Memory B cell (primary cell): ENCODE data around the gene HAGHL.
"Not testable (repeated sequence)": the region's sequence is repeated elsewhere in the genome, so short reads cannot be mapped to it uniquely, and the experiment has no call there.

Experiments used
- ATAC-seq: fragments of 150-1000 bp; cut with Tn5 transposase; 2 replicates; pipeline ENCODE4 v1.10.0; 2021; ENCODE audit warnings: low read depth, mild to moderate bottlenecking, moderate library complexity
- DNase-seq, 2 donors: peaks; one replicate each; pipeline ENCODE4 v3.0.0; 2022; ENCODE audit warnings: low spot score in 2 of 2
- H3K27ac Mint-ChIP-seq: one replicate; pipeline ENCODE4 v1.8.0; 2022; ENCODE audit warnings: mild to moderate bottlenecking, moderate library complexity, mixed read lengths
- H3K27me3 Mint-ChIP-seq: one replicate; pipeline ENCODE4 v1.8.0; 2022; ENCODE audit warnings: mixed read lengths
- H3K36me3 Mint-ChIP-seq: one replicate; pipeline ENCODE4 v1.8.0; 2022; ENCODE audit warnings: mild to moderate bottlenecking, mixed read lengths
- H3K4me1 Mint-ChIP-seq: one replicate; pipeline ENCODE4 v1.8.0; 2022; ENCODE audit warnings: mixed read lengths
- H3K4me3 Mint-ChIP-seq: one replicate; pipeline ENCODE4 v1.8.0; 2022; ENCODE audit warnings: mild to moderate bottlenecking, moderate library complexity, mixed read lengths
- H3K9me3 Mint-ChIP-seq: one replicate; pipeline ENCODE4 v1.8.0; 2022; ENCODE audit warnings: mixed read lengths

The HAGHL gene

GRCh38 chr16:709566-710499 is 17.1 kb upstream of the HAGHL start:
- ATAC-seq = no peak
- H3K9me3 Mint-ChIP-seq = no peaks in the 10 kb centered on the region
- H3K27me3 Mint-ChIP-seq = peaks cover 19% of the 10 kb centered on the region
- H3K4me1 Mint-ChIP-seq = peaks cover 5% of the 10 kb centered on the region
- H3K36me3 Mint-ChIP-seq = no peaks in the 10 kb centered on the region
- no peak overlapping the region for H3K4me3 Mint-ChIP-seq
- no peak for DNase-seq
- H3K27ac Mint-ChIP-seq = no peak overlapping the region

- Mint-ChIP-seq H3K9me3 (no peaks in the 10 kb centered on the region), H3K27ac (no peak overlapping the region), H3K4me3 (no peak overlapping the region), H3K36me3 (no peaks in the 10 kb centered on the region), H3K4me1 (peaks cover 5% of the 10 kb centered on the region), H3K27me3 (peaks cover 19% of the 10 kb centered on the region)
- ATAC-seq = no peak
- DNase-seq = no peak
Measured at GRCh38 chr16:710500-711075, 16.3 kb upstream of the HAGHL start.

GRCh38 chr16:711084-711483 is 15.8 kb upstream of the HAGHL start:
- no peak overlapping the region for H3K27ac Mint-ChIP-seq
- H3K4me3 Mint-ChIP-seq = no peak overlapping the region
- DNase-seq (no peak), ATAC-seq (no peak)
- peaks cover 19% of the 10 kb centered on the region for H3K27me3 Mint-ChIP-seq
- no peaks in the 10 kb centered on the region for H3K9me3 Mint-ChIP-seq
- H3K4me1 Mint-ChIP-seq = peaks cover 5% of the 10 kb centered on the region
- no peaks in the 10 kb centered on the region for H3K36me3 Mint-ChIP-seq

DNA sequence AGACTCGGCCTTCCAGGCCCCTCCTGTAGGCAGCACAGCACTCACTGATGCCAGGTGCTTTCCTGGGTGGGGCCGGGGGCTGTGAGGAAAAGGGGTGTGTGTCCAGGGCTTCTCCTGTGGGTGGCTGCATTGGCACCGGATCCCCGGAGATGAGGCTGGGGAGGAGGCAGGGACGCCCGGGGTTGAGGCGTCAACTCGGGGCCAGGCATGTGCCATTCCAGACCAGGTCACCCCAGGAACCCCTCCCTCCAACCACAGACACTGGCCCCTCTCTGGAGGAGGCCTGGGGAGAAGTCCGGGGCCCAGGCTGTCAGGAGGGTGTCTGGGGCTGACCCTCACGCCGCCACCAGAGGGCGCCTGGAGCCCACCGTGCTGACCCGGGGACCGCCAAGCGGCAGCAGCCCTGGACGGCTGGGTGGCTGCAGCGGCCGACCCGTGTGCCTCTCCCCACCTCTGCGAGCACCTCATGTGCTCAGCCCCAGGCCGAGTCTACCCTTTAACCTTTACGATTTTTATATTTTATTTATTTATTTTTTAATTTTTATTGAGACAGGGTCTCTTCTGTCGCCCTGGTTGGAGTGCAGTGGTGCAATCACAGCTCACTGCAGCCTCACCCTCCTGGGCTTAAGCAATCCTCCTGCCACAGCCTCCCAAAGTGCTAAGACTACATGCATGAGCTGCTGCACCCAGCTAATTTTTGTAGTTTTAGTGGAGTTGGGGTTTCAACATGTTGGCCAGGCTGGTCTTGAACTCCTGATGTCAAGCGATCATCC is 15.2 kb upstream of the HAGHL start:
- H3K4me3 Mint-ChIP-seq = no peak overlapping the region
- peak; percentile 83 to 89 for DNase-seq
- H3K4me1 Mint-ChIP-seq = peaks cover 5% of the 10 kb centered on the region
- no peaks in the 10 kb centered on the region for H3K9me3 Mint-ChIP-seq
- peaks cover 20% of the 10 kb centered on the region for H3K27me3 Mint-ChIP-seq
- H3K27ac Mint-ChIP-seq = no peak overlapping the region
- ATAC-seq = peak; percentile 67
- H3K36me3 Mint-ChIP-seq = no peaks in the 10 kb centered on the region

GRCh38 chr16:712740-713250 is 14.1 kb upstream of the HAGHL start:
- H3K27ac Mint-ChIP-seq, H3K9me3 Mint-ChIP-seq, H3K4me3 Mint-ChIP-seq, DNase-seq, H3K36me3 Mint-ChIP-seq, H3K4me1 Mint-ChIP-seq, ATAC-seq: not testable (repeated sequence)
- peaks cover 17% of the 10 kb centered on the region for H3K27me3 Mint-ChIP-seq

DNA sequence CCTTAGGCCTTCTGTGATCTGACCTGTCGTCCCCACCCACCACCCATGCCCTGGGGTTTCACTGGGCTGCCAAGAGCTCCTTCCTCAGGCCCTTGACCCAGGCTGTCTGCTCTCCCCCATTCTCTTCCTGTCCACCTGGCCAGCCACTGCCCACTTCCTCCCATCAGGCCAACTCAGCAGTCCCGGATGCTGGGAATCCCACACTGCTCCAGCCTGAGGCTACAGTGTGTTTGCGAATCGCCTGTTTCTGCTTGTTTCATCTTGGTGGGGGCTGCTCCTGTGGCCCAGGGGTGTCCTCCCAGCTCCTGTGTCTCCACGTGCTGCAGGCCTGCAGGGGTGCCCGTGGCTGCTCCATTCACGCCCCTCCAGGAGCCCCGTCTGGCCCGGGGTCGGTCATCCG is 12.8 kb upstream of the HAGHL start:
- DNase-seq = no peak
- Mint-ChIP-seq H3K27ac (no peak overlapping the region), H3K9me3 (no peaks in the 10 kb centered on the region), H3K4me1 (peaks cover 7% of the 10 kb centered on the region), H3K36me3 (no peaks in the 10 kb centered on the region), H3K27me3 (peaks cover 11% of the 10 kb centered on the region), H3K4me3 (no peak overlapping the region)
- ATAC-seq = no peak

DNA sequence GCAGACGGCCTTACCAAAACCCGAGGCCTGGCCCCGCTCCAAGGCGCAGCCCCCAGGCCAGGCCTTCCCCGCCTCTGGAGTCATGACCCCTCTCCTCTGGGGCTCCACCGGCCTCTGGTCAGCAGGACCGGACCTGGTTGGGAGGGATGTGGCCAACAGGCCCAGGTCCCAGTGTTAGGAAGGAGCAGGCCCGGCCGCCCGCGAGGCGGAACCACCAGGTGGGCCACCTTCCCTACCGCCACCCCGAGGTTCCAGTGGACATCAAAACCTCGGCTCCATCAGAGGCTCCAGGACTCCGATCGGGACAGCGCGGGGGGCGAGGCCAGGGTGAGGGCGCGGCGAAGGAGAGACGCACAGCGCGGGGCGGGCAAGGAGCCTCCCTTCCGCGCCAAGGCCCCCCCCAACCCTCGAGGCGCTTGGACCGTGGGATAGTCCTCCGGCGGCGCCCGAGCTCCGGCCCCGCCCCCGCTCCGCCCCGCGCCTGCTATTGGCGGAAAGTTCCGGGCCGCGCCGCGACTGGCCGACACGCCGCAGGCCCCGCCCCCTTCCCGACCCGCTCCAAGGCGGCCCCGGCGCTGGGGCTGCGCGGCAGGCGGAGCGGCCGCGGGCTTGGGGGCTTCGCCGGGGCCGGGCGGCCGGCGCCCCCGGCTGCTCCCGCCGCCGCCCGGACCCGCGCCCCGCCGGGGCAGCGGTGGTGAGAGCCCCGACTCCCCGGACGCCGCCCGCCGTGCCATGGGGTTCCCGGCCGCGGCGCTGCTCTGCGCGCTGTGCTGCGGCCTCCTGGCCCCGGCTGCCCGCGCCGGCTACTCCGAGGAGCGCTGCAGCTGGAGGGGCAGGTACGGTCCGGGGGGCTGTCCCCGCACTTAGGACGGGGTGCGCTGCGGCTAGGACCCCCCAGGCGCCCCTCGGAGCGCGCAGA is 12.1 kb upstream of the HAGHL start, which contains the start of gene METRN:
TSS of gene METRN (plus strand) at position 561 of the 919 bp plus-strand sequence. CDS start at position 733, 172 bp downstream.
- H3K36me3 Mint-ChIP-seq = no peaks in the 10 kb centered on the region
- ATAC-seq (peak; percentile 87), DNase-seq (peak; percentile 81 to 84)
- H3K27me3 Mint-ChIP-seq = peaks cover 5% of the 10 kb centered on the region
- peak within 1 kb of the TSS; percentile 54 for H3K4me3 Mint-ChIP-seq
- peaks cover 10% of the 10 kb centered on the region for H3K4me1 Mint-ChIP-seq
- no peak within 1 kb of the TSS for H3K27ac Mint-ChIP-seq
- H3K9me3 Mint-ChIP-seq = no peaks in the 10 kb centered on the region

GRCh38 chr16:715477-716199 is 11.3 kb upstream of the HAGHL start:
- peaks cover 14% of the 10 kb centered on the region for H3K4me1 Mint-ChIP-seq
- no peaks in the 10 kb centered on the region for H3K9me3 Mint-ChIP-seq
- ATAC-seq = peak; percentile 6
- H3K36me3 Mint-ChIP-seq = no peaks in the 10 kb centered on the region
- peak in 1 of 2 donors; percentile 54 for DNase-seq
- no peak overlapping the region for H3K27ac Mint-ChIP-seq
- peaks cover 4% of the 10 kb centered on the region for H3K27me3 Mint-ChIP-seq
- peak overlapping the region; percentile 32 for H3K4me3 Mint-ChIP-seq

- H3K4me1 Mint-ChIP-seq = peaks cover 14% of the 10 kb centered on the region
- peak overlapping the region; percentile 60 for H3K4me3 Mint-ChIP-seq
- H3K27me3 Mint-ChIP-seq = peaks cover 4% of the 10 kb centered on the region
- H3K9me3 Mint-ChIP-seq = no peaks in the 10 kb centered on the region
- no peak overlapping the region for H3K27ac Mint-ChIP-seq
- no peak for DNase-seq
- ATAC-seq = no peak
- no peaks in the 10 kb centered on the region for H3K36me3 Mint-ChIP-seq
Measured at GRCh38 chr16:716200-716568, 10.7 kb upstream of the HAGHL start.

DNA sequence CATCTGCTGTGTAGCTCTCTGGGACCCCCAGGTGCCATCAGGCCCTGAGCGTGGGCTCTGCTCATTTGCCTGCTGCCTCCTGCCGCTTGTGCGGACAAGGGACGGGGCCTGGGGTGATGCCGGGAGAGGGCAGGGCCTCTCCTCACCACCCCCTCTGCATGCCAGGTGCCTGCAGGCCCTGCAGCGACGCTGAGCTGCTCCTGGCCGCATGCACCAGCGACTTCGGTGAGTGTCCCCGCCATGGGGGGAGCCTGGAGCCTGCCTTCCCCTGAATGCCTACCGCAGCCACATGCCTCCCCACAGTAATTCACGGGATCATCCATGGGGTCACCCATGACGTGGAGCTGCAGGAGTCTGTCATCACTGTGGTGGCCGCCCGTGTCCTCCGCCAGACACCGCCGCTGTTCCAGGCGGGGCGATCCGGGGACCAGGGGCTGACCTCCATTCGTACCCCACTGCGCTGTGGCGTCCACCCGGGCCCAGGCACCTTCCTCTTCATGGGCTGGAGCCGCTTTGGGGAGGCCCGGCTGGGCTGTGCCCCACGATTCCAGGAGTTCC is 10.1 kb upstream of the HAGHL start:
- Mint-ChIP-seq H3K27me3 (peaks cover 4% of the 10 kb centered on the region), H3K4me1 (peaks cover 14% of the 10 kb centered on the region), H3K36me3 (no peaks in the 10 kb centered on the region), H3K4me3 (peak overlapping the region; percentile 60), H3K9me3 (no peaks in the 10 kb centered on the region), H3K27ac (no peak overlapping the region)
- no peak for DNase-seq
- ATAC-seq = no peak

DNA sequence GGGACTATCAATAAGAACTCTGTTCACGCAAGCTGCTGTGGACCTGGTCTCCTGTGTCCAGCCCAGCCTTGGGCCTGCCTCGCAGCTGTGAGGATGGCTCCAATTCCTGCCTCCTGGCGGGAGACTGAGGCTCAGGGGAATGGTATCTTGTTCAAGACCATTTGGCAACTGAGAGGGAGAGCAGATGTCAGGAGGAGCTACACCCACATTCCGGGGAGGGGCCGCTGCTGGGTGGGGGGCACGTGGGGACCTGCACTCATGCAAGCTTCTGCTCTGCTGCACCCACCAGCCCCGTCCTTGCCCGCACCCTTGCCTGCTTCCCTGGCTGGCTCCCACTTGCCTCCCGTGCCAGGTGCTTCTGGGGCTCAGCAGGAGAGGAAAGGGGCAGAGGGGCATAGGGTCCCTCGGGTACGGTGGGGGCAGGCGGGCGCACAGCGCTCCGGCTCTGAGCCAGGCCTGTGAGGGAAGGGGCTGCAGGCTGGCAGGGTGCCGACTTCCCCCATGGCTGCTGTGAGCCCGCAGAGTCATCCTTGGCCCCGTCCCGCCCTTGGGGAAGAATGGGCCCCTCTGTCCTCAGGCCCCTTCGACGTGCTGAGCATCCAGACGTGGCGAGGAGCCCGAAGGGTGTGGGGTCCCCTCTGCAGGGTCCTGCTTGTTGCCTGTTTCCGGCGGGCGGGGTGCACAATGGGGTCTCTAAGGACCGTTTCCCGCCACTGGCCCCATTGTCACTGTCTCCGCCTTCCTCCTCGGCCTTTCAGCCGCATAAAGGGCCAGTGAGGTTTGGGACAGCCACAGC is 9.3 kb upstream of the HAGHL start:
- Mint-ChIP-seq H3K36me3 (no peaks in the 10 kb centered on the region), H3K27me3 (peaks cover 4% of the 10 kb centered on the region), H3K4me3 (no peak overlapping the region), H3K27ac (no peak overlapping the region), H3K9me3 (no peaks in the 10 kb centered on the region), H3K4me1 (peaks cover 16% of the 10 kb centered on the region)
- ATAC-seq = no peak
- no peak for DNase-seq

DNA sequence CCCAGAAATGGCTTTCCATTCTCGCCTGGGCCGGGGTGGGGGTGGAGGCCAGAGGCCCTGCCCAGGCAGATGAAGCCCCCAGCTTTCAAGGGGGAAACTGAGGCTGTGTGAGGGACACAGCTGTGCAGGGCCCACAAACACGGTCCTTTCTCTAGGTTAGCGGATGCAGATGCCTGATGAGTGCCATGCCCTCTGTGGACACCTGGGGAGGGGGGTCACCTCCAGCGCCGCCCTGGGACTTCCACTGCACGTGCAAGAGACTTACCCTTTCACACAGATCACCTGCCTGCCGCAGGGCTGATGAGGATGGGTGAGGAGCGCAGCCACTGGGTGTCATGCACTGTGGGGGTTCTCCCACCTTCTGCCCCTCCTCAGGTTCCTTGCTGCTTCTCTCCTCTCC is 8.5 kb upstream of the HAGHL start:
- Mint-ChIP-seq H3K27me3 (peaks cover 4% of the 10 kb centered on the region), H3K4me1 (peaks cover 18% of the 10 kb centered on the region), H3K9me3 (no peaks in the 10 kb centered on the region), H3K36me3 (no peaks in the 10 kb centered on the region), H3K4me3 (no peak overlapping the region), H3K27ac (no peak overlapping the region)
- ATAC-seq (no peak), DNase-seq (no peak)
